ENCODE results near the gene CCL25.
"Not testable (repeated sequence)": the region's sequence is repeated elsewhere in the genome, so short reads cannot be mapped to it uniquely, and the experiment has no call there.

CCL25 gene

GRCh38 chr19:8052464-8052859 lies at the start of gene CCL25:
TSS of gene CCL25 (plus strand) at chr19:8052760. CDS start at chr19:8053050, 290 bp downstream.
- DNase-seq: no peak

- no peak for DNase-seq
Observed at GRCh38 chr19:8004001-8004400, 48.6 kb upstream of the CCL25 start.

- no peak for DNase-seq
Observed at GRCh38 chr19:8004723-8005513, 47.6 kb upstream of the CCL25 start.

- DNase-seq: peak; percentile 78 to 81
Observed at GRCh38 chr19:8005534-8006256, 46.9 kb upstream of the CCL25 start, which contains the start of gene ELAVL1. TSS of gene ELAVL1 (minus strand) at chr19:8005641. CDS start at chr19:7991815, 13,826 bp downstream.

GRCh38 chr19:8017808-8018207 lies 34.8 kb upstream of the CCL25 start:
- peak; percentile 13 to 32 for DNase-seq

- no peak for DNase-seq
Observed at GRCh38 chr19:8020681-8021080, 31.9 kb upstream of the CCL25 start.

GRCh38 chr19:8021374-8021773 lies 31.2 kb upstream of the CCL25 start:
- DNase-seq: no peak

GRCh38 chr19:8022275-8022674 lies 30.3 kb upstream of the CCL25 start:
- no peak for DNase-seq

- DNase-seq: no peak
Observed at GRCh38 chr19:8023371-8023770, 29.2 kb upstream of the CCL25 start.

- DNase-seq: not testable (repeated sequence)
Observed at GRCh38 chr19:8024256-8024655, 28.3 kb upstream of the CCL25 start.

- DNase-seq: no peak
Observed at GRCh38 chr19:8025316-8025715, 27.2 kb upstream of the CCL25 start.

- DNase-seq: no peak
Observed at GRCh38 chr19:8028951-8029491, 23.5 kb upstream of the CCL25 start.

- DNase-seq: no peak
Observed at GRCh38 chr19:8030960-8031359, 21.6 kb upstream of the CCL25 start.

- not testable (repeated sequence) for DNase-seq
Observed at GRCh38 chr19:8033287-8034177, 19.0 kb upstream of the CCL25 start.

GRCh38 chr19:8034178-8034525 lies 18.4 kb upstream of the CCL25 start:
- DNase-seq: no peak

GRCh38 chr19:8036434-8037099 lies 16.0 kb upstream of the CCL25 start:
- no peak for DNase-seq

- DNase-seq: no peak
Observed at GRCh38 chr19:8038815-8039214, 13.7 kb upstream of the CCL25 start.

GRCh38 chr19:8039231-8039630 lies 13.3 kb upstream of the CCL25 start:
- no peak for DNase-seq

GRCh38 chr19:8041531-8041931 lies 11.0 kb upstream of the CCL25 start:
- DNase-seq: no peak

- DNase-seq: no peak
Observed at GRCh38 chr19:8042900-8043299, 9.7 kb upstream of the CCL25 start.

- DNase-seq: no peak
Observed at GRCh38 chr19:8044018-8044417, 8.5 kb upstream of the CCL25 start.

- no peak for DNase-seq
Observed at GRCh38 chr19:8045872-8046568, 6.5 kb upstream of the CCL25 start.

All from activated CD4-positive, alpha-beta T cell treated with anti-CD3 and anti-CD28 coated beads, Interleukin-2, amount 50 U/mL, for 4 hours (primary cell).